ENCODE results near the gene EDAR. TPM values are rescaled to one million over a fixed set of nuclear protein-coding genes. Genes with fewer than 3 reads are reported as not detected.

Gene EDAR
- total and polyA plus RNA-seq, 9 donors = 0.04 to 1.1 (median 0.08) TPM

GRCh38 chr2:109005686-109006204 lies 16.7 kb upstream of the EDAR start:
- 71% methylated on average over 11 of the region's 20 CpGs for WGBS (ENCODE audit: insufficient coverage)
- peak overlapping the region; percentile 18 for H3K27ac ChIP-seq (ENCODE audit: low read length)

GRCh38 chr2:109001201-109001600 lies 12.2 kb upstream of the EDAR start:
- H3K36me3 ChIP-seq (ENCODE audit: control insufficient read depth, insufficient read depth, low read length) = no peaks in the 10 kb centered on the region
- H3K4me3 ChIP-seq (ENCODE audit: low read length) = no peak overlapping the region
- WGBS (ENCODE audit: insufficient coverage) = 50% methylated on average over 2 of the region's 3 CpGs
- H3K27me3 ChIP-seq (ENCODE audit: control insufficient read depth, insufficient read depth, low read length) = peaks cover 2% of the 10 kb centered on the region
- no peak for DNase-seq
- no peak overlapping the region for H3K27ac ChIP-seq (ENCODE audit: low read length)
- H3K4me1 ChIP-seq (ENCODE audit: control insufficient read depth, insufficient read depth, low read length) = peaks cover 8% of the 10 kb centered on the region
- H3K9me3 ChIP-seq (replicated peaks; ENCODE audit: control insufficient read depth, low read depth, low read length) = no peaks in the 10 kb centered on the region

More at GRCh38 chr2:109005686-109006204, 16.7 kb upstream of the EDAR start:
- H3K4me1 ChIP-seq (ENCODE audit: control insufficient read depth, insufficient read depth, low read length) = peaks cover 8% of the 10 kb centered on the region
- H3K9me3 ChIP-seq (replicated peaks; ENCODE audit: control insufficient read depth, low read depth, low read length) = no peaks in the 10 kb centered on the region
- H3K4me3 ChIP-seq (ENCODE audit: low read length) = no peak overlapping the region
- H3K27me3 ChIP-seq (ENCODE audit: control insufficient read depth, insufficient read depth, low read length) = no peaks in the 10 kb centered on the region
- no peaks in the 10 kb centered on the region for H3K36me3 ChIP-seq (ENCODE audit: control insufficient read depth, insufficient read depth, low read length)
- DNase-seq = peak; percentile 92

- Histone ChIP-seq H3K9me3 (replicated peaks; ENCODE audit: control insufficient read depth, low read depth, low read length) (no peaks in the 10 kb centered on the region), H3K4me3 (ENCODE audit: low read length) (no peak overlapping the region), H3K27me3 (ENCODE audit: control insufficient read depth, insufficient read depth, low read length) (peaks cover 2% of the 10 kb centered on the region), H3K27ac (ENCODE audit: low read length) (no peak overlapping the region), H3K36me3 (ENCODE audit: control insufficient read depth, insufficient read depth, low read length) (no peaks in the 10 kb centered on the region), H3K4me1 (ENCODE audit: control insufficient read depth, insufficient read depth, low read length) (peaks cover 8% of the 10 kb centered on the region)
- DNase-seq = no peak
- WGBS (ENCODE audit: insufficient coverage) = 69% methylated on average over 4 of the region's 4 CpGs
Observed at GRCh38 chr2:109000738-109001137, 11.7 kb upstream of the EDAR start.

GRCh38 chr2:108998911-108999310 lies 9.9 kb upstream of the EDAR start:
- H3K27me3 ChIP-seq (ENCODE audit: control insufficient read depth, insufficient read depth, low read length) = peaks cover 2% of the 10 kb centered on the region
- no peaks in the 10 kb centered on the region for H3K36me3 ChIP-seq (ENCODE audit: control insufficient read depth, insufficient read depth, low read length)
- H3K4me3 ChIP-seq (ENCODE audit: low read length) = no peak overlapping the region
- no peak for DNase-seq
- no peak overlapping the region for H3K27ac ChIP-seq (ENCODE audit: low read length)
- no peaks in the 10 kb centered on the region for H3K9me3 ChIP-seq (replicated peaks; ENCODE audit: control insufficient read depth, low read depth, low read length)
- H3K4me1 ChIP-seq (ENCODE audit: control insufficient read depth, insufficient read depth, low read length) = no peaks in the 10 kb centered on the region
- WGBS (ENCODE audit: insufficient coverage) = 50% methylated on average over 1 of the region's 3 CpGs

- H3K27ac ChIP-seq (ENCODE audit: low read length) = no peak overlapping the region
- no peaks in the 10 kb centered on the region for H3K4me1 ChIP-seq (ENCODE audit: control insufficient read depth, insufficient read depth, low read length)
- no peaks in the 10 kb centered on the region for H3K36me3 ChIP-seq (ENCODE audit: control insufficient read depth, insufficient read depth, low read length)
- peaks cover 6% of the 10 kb centered on the region for H3K27me3 ChIP-seq (ENCODE audit: control insufficient read depth, insufficient read depth, low read length)
- H3K4me3 ChIP-seq (ENCODE audit: low read length) = no peak overlapping the region
- 19% methylated on average over 3 of the region's 6 CpGs for WGBS (ENCODE audit: insufficient coverage)
- no peaks in the 10 kb centered on the region for H3K9me3 ChIP-seq (replicated peaks; ENCODE audit: control insufficient read depth, low read depth, low read length)
- no peak for DNase-seq
Observed at GRCh38 chr2:108994178-108994577, 5.2 kb upstream of the EDAR start.

GRCh38 chr2:108993095-108993937 lies 4.3 kb upstream of the EDAR start:
- DNase-seq = no peak
- Histone ChIP-seq H3K4me1 (ENCODE audit: control insufficient read depth, insufficient read depth, low read length) (peaks cover 4% of the 10 kb centered on the region), H3K36me3 (ENCODE audit: control insufficient read depth, insufficient read depth, low read length) (no peaks in the 10 kb centered on the region), H3K27me3 (ENCODE audit: control insufficient read depth, insufficient read depth, low read length) (peaks cover 14% of the 10 kb centered on the region), H3K4me3 (ENCODE audit: low read length) (no peak overlapping the region), H3K27ac (ENCODE audit: low read length) (no peak overlapping the region), H3K9me3 (replicated peaks; ENCODE audit: control insufficient read depth, low read depth, low read length) (no peaks in the 10 kb centered on the region)
- 88% methylated on average over 6 of the region's 8 CpGs for WGBS (ENCODE audit: insufficient coverage)

GRCh38 chr2:108988076-108988795 lies 784 bp downstream of the EDAR start:
- 82% methylated on average over 11 of the region's 19 CpGs for WGBS (ENCODE audit: insufficient coverage)
- H3K9me3 ChIP-seq (replicated peaks; ENCODE audit: control insufficient read depth, low read depth, low read length) = no peaks in the 10 kb centered on the region
- H3K4me1 ChIP-seq (ENCODE audit: control insufficient read depth, insufficient read depth, low read length) = peaks cover 4% of the 10 kb centered on the region
- H3K27me3 ChIP-seq (ENCODE audit: control insufficient read depth, insufficient read depth, low read length) = peaks cover 28% of the 10 kb centered on the region
- no peak for DNase-seq
- no peaks in the 10 kb centered on the region for H3K36me3 ChIP-seq (ENCODE audit: control insufficient read depth, insufficient read depth, low read length)
- H3K4me3 ChIP-seq (ENCODE audit: low read length) = no peak overlapping the region
- no peak overlapping the region for H3K27ac ChIP-seq (ENCODE audit: low read length)

GRCh38 chr2:108986916-108987510 lies 2.0 kb downstream of the EDAR start:
- Histone ChIP-seq H3K4me1 (ENCODE audit: control insufficient read depth, insufficient read depth, low read length) (peaks cover 4% of the 10 kb centered on the region), H3K36me3 (ENCODE audit: control insufficient read depth, insufficient read depth, low read length) (no peaks in the 10 kb centered on the region), H3K27ac (ENCODE audit: low read length) (no peak overlapping the region), H3K27me3 (ENCODE audit: control insufficient read depth, insufficient read depth, low read length) (peaks cover 30% of the 10 kb centered on the region), H3K4me3 (ENCODE audit: low read length) (no peak overlapping the region), H3K9me3 (replicated peaks; ENCODE audit: control insufficient read depth, low read depth, low read length) (no peaks in the 10 kb centered on the region)
- WGBS (ENCODE audit: insufficient coverage) = 76% methylated on average over 7 of the region's 7 CpGs
- no peak for DNase-seq

- Histone ChIP-seq H3K27ac (ENCODE audit: low read length) (no peak overlapping the region), H3K9me3 (replicated peaks; ENCODE audit: control insufficient read depth, low read depth, low read length) (no peaks in the 10 kb centered on the region), H3K4me3 (ENCODE audit: low read length) (no peak overlapping the region), H3K36me3 (ENCODE audit: control insufficient read depth, insufficient read depth, low read length) (no peaks in the 10 kb centered on the region), H3K4me1 (ENCODE audit: control insufficient read depth, insufficient read depth, low read length) (peaks cover 2% of the 10 kb centered on the region), H3K27me3 (ENCODE audit: control insufficient read depth, insufficient read depth, low read length) (peaks cover 30% of the 10 kb centered on the region)
- no peak for DNase-seq
- WGBS (ENCODE audit: insufficient coverage) = 75% methylated on average over 8 of the region's 13 CpGs
Observed at GRCh38 chr2:108983610-108984009, 5.4 kb downstream of the EDAR start.

- 75% methylated on average over 2 of the region's 3 CpGs for WGBS (ENCODE audit: insufficient coverage)
- no peaks in the 10 kb centered on the region for H3K9me3 ChIP-seq (replicated peaks; ENCODE audit: control insufficient read depth, low read depth, low read length)
- peaks cover 2% of the 10 kb centered on the region for H3K4me1 ChIP-seq (ENCODE audit: control insufficient read depth, insufficient read depth, low read length)
- no peak overlapping the region for H3K4me3 ChIP-seq (ENCODE audit: low read length)
- peaks cover 26% of the 10 kb centered on the region for H3K27me3 ChIP-seq (ENCODE audit: control insufficient read depth, insufficient read depth, low read length)
- no peaks in the 10 kb centered on the region for H3K36me3 ChIP-seq (ENCODE audit: control insufficient read depth, insufficient read depth, low read length)
- no peak overlapping the region for H3K27ac ChIP-seq (ENCODE audit: low read length)
- DNase-seq = no peak
Observed at GRCh38 chr2:108983061-108983460, 6.0 kb downstream of the EDAR start.
